ENCODE measurements around the gene NPR1. TPM values are rescaled to one million over a fixed set of nuclear protein-coding genes. Genes with fewer than 3 reads are reported as not detected.

Gene NPR1
- total and polyA plus RNA-seq, 2 of the 4 experiments (the other 2 are of a cell fraction): 0.02 TPM; not detected in 1

- TF ChIP-seq SMC3 (IDR thresholded peaks at IDR 0.05; ENCODE audit: low read depth, low read length): no peak
Observed at GRCh38 chr1:153742411-153743142, 64.1 kb downstream of the NPR1 start (continued).

Small RNA genes lying within 50 kb of the gene (microRNA-seq; reads per million reads assigned to microRNA genes)
- gene MIR8083 (ENCODE audit: insufficient read depth in 1 of 2, insufficient read length in 1 of 2, unreplicated experiment in 1 of 2) (0 reads per million in 2 experiments), gene RF00019 (ENCODE audit: insufficient read depth, insufficient read length) (not detected), gene RN7SL372P (ENCODE audit: insufficient read depth, insufficient read length) (not detected)

Small RNA genes lying within 50 kb of the gene (small RNA-seq; reads per million reads assigned to genes)
- gene MIR8083 (0 reads per million in 5 experiments), gene RF00019 (0 reads per million in 5 experiments), gene RN7SL372P (0 reads per million in 5 experiments)

Other genes with a start within 250 kb of the NPR1 start
- not detected in 2 replicates for gene S100A7, start 218.0 kb upstream of the NPR1 start, total RNA-seq (2012; rRNA removed)
- gene S100A7, start 218.0 kb upstream of the NPR1 start, polyA plus RNA-seq (2012; rRNA removed): not detected in 2 replicates
- 373 and 555 TPM in 2 replicates for gene S100A6, start 142.7 kb upstream of the NPR1 start, total RNA-seq (2012; rRNA removed)
- 1,755 and 2,394 TPM in 2 replicates for gene S100A6, start 142.7 kb upstream of the NPR1 start, polyA plus RNA-seq (2012; rRNA removed)
- gene S100A5, start 137.8 kb upstream of the NPR1 start, total RNA-seq (2012; rRNA removed): 0.56 TPM in 1 of 2 replicates, not detected in the other
- gene S100A5, start 137.8 kb upstream of the NPR1 start, polyA plus RNA-seq (2012; rRNA removed): 0.27 and 0.55 TPM in 2 replicates
- gene S100A4, start 132.9 kb upstream of the NPR1 start, total RNA-seq (2012; rRNA removed): 5.6 and 7.5 TPM in 2 replicates
- 15.0 and 16.6 TPM in 2 replicates for gene S100A4, start 132.9 kb upstream of the NPR1 start, polyA plus RNA-seq (2012; rRNA removed)
- gene S100A3, start 129.4 kb upstream of the NPR1 start, total RNA-seq (2012; rRNA removed): 1.4 and 2.9 TPM in 2 replicates
- gene S100A3, start 129.4 kb upstream of the NPR1 start, polyA plus RNA-seq (2012; rRNA removed): 4.5 and 6.2 TPM in 2 replicates
- gene S100A2, start 112.8 kb upstream of the NPR1 start, total RNA-seq (2012; rRNA removed): 3.6 and 4.4 TPM in 2 replicates
- gene S100A2, start 112.8 kb upstream of the NPR1 start, polyA plus RNA-seq (2012; rRNA removed): 7.9 and 9.5 TPM in 2 replicates
- 201 and 226 TPM in 2 replicates for gene S100A16, start 65.6 kb upstream of the NPR1 start, total RNA-seq (2012; rRNA removed)
- 515 and 543 TPM in 2 replicates for gene S100A16, start 65.6 kb upstream of the NPR1 start, polyA plus RNA-seq (2012; rRNA removed)
- gene S100A14, start 62.4 kb upstream of the NPR1 start, total RNA-seq (2012; rRNA removed): not detected in 2 replicates
- gene S100A14, start 62.4 kb upstream of the NPR1 start, polyA plus RNA-seq (2012; rRNA removed): 0.10 and 0.14 TPM in 2 replicates
- gene S100A13, start 51.2 kb upstream of the NPR1 start, total RNA-seq (2012; rRNA removed): 122 and 225 TPM in 2 replicates
- 468 and 529 TPM in 2 replicates for gene S100A13, start 51.2 kb upstream of the NPR1 start, polyA plus RNA-seq (2012; rRNA removed)
- 0.18 TPM in 1 of 2 replicates, not detected in the other for gene S100A1, start 50.3 kb upstream of the NPR1 start, total RNA-seq (2012; rRNA removed)
- 0.29 and 0.59 TPM in 2 replicates for gene S100A1, start 50.3 kb upstream of the NPR1 start, polyA plus RNA-seq (2012; rRNA removed)
- 33.9 and 38.9 TPM in 2 replicates for gene CHTOP, start 44.6 kb upstream of the NPR1 start, total RNA-seq (2012; rRNA removed)
- 49.3 and 50.8 TPM in 2 replicates for gene CHTOP, start 44.6 kb upstream of the NPR1 start, polyA plus RNA-seq (2012; rRNA removed)
- 37.2 and 40.9 TPM in 2 replicates for gene SNAPIN, start 20.0 kb upstream of the NPR1 start, total RNA-seq (2012; rRNA removed)
- 37.4 and 39.1 TPM in 2 replicates for gene SNAPIN, start 20.0 kb upstream of the NPR1 start, polyA plus RNA-seq (2012; rRNA removed)
- gene ILF2, start 7.7 kb upstream of the NPR1 start, total RNA-seq (2012; rRNA removed): 405 and 504 TPM in 2 replicates
- gene ILF2, start 7.7 kb upstream of the NPR1 start, polyA plus RNA-seq (2012; rRNA removed): 269 and 273 TPM in 2 replicates
- 28.1 and 33.5 TPM in 2 replicates for gene INTS3, start 49.4 kb downstream of the NPR1 start, total RNA-seq (2012; rRNA removed)
- 53.9 and 59.4 TPM in 2 replicates for gene INTS3, start 49.4 kb downstream of the NPR1 start, polyA plus RNA-seq (2012; rRNA removed)
- gene SLC27A3, start 96.7 kb downstream of the NPR1 start, total RNA-seq (2012; rRNA removed): 1.9 and 3.2 TPM in 2 replicates
- 9.3 and 9.6 TPM in 2 replicates for gene SLC27A3, start 96.7 kb downstream of the NPR1 start, polyA plus RNA-seq (2012; rRNA removed)
- 3.8 and 5.6 TPM in 2 replicates for gene GATAD2B, start 244.3 kb downstream of the NPR1 start, total RNA-seq (2012; rRNA removed)
- gene GATAD2B, start 244.3 kb downstream of the NPR1 start, polyA plus RNA-seq (2012; rRNA removed): 6.1 and 6.2 TPM in 2 replicates